GM23248 (cell line): ENCODE data around the gene ELMO1. TPM values are rescaled to one million over a fixed set of nuclear protein-coding genes. Genes with fewer than 3 reads are reported as not detected.

Experiments
- DNase-seq: peaks from one replicate; pipeline ENCODE4 v3.0.0-alpha.2; 2015
- H2AFZ ChIP-seq: fragments of 200-600 bp; sonication (generic); 2 replicates; pipeline ENCODE4 v1.6.1; 2016; ENCODE audit warnings: antibody characterized with exemption
- H3F3A ChIP-seq: fragments of 200-600 bp; sonication (generic); 2 replicates; pipeline ENCODE4 v1.6.1; 2016; ENCODE audit warnings: mild to moderate bottlenecking, antibody characterized with exemption, mixed run types; ENCODE audit not compliant: insufficient read depth
- H3K27ac ChIP-seq: fragments of 200-600 bp; sonication (generic); 2 replicates; pipeline ENCODE4 v1.5.1; 2016; ENCODE audit warnings: mild to moderate bottlenecking
- H3K27me3 ChIP-seq: fragments of 200-600 bp; sonication (generic); replicated peaks from 2 replicates; pipeline ENCODE4 v1.6.1; 2016; ENCODE audit warnings: mild to moderate bottlenecking; ENCODE audit not compliant: insufficient read depth
- H3K36me3 ChIP-seq: fragments of 200-600 bp; sonication (generic); 2 replicates; pipeline ENCODE4 v1.6.1; 2016; ENCODE audit warnings: low read depth, mild to moderate bottlenecking
- H3K4me1 ChIP-seq: fragments of 200-600 bp; sonication (generic); 2 replicates; pipeline ENCODE4 v1.6.1; 2016; ENCODE audit warnings: mild to moderate bottlenecking; ENCODE audit not compliant: insufficient read depth
- H3K4me2 ChIP-seq: fragments of 200-600 bp; sonication (generic); one replicate; pipeline ENCODE4 v1.6.1; 2016; ENCODE audit warnings: mild to moderate bottlenecking; ENCODE audit not compliant: unreplicated experiment
- H3K4me3 ChIP-seq: fragments of 200-600 bp; sonication (generic); 2 replicates; pipeline ENCODE4 v1.5.1; 2016; ENCODE audit warnings: mild to moderate bottlenecking
- H3K79me2 ChIP-seq: fragments of 200-600 bp; sonication (generic); 2 replicates; pipeline ENCODE4 v1.6.1; 2016; ENCODE audit warnings: mild to moderate bottlenecking; ENCODE audit not compliant: insufficient read depth
- H3K9ac ChIP-seq: fragments of 200-600 bp; sonication (generic); 2 replicates; pipeline ENCODE4 v1.6.1; 2016; ENCODE audit warnings: mild to moderate bottlenecking
- H3K9me2 ChIP-seq: fragments of 200-600 bp; sonication (generic); 2 replicates; pipeline ENCODE4 v1.6.1; 2016; ENCODE audit warnings: mixed run types, mild to moderate bottlenecking, moderate library complexity; ENCODE audit not compliant: insufficient read depth
- H3K9me3 ChIP-seq: fragments of 200-600 bp; sonication (generic); one replicate; pipeline ENCODE4 v1.6.1; 2017; ENCODE audit warnings: low read depth
- H4K20me1 ChIP-seq: fragments of 200-600 bp; sonication (generic); 2 replicates; pipeline ENCODE4 v1.6.0; 2016; ENCODE audit not compliant: insufficient read depth
- EZH2 ChIP-seq: fragments of 200-600 bp; sonication (generic); IDR thresholded peaks from 2 replicates; pipeline ENCODE4 v1.6.1; 2018; ENCODE audit warnings: antibody characterized with exemption, mild to moderate bottlenecking; ENCODE audit not compliant: insufficient read depth, poor library complexity, severe bottlenecking
- EZH2phosphoT487 ChIP-seq: fragments of 200-600 bp; sonication (generic); IDR thresholded peaks from 2 replicates; pipeline ENCODE4 v1.6.1; 2018; ENCODE audit warnings: antibody characterized with exemption, moderate library complexity, mild to moderate bottlenecking, low read depth; ENCODE audit not compliant: insufficient read depth
- WGBS, 2 experiments: methylation state at CpG; one replicate each; pipeline ENCODE4 v1.1.6; 2015 to 2017; ENCODE audit warnings: low lambda C conversion rate in 2 of 2, low coverage in 1 of 2; ENCODE audit errors: missing lambda C conversion rate in 2 of 2; 5-methylcytosine and 5-hydroxymethylcytosine counted together
- in situ Hi-C: fragments of 300-500 bp; cut with MboI; formaldehyde crosslinking; loops from 2 replicates; pipeline ENCODE4 v1.15.0; 2020
- polyA plus RNA-seq: library from polyadenylated mRNA; unstranded; fragments of >200 nt; fragmentation: Nextera tagmentation; extraction: Ambion mirVana; gene quantifications from 2 replicates; pipeline ENCODE4 v1.2.1, GENCODE V29; 2016
- total RNA-seq: library from RNA; depleted of rRNA; stranded (reverse); fragments of >200 nt; shearing (Covaris generic); gene quantifications from 2 replicates; pipeline ENCODE4 v1.2.3, GENCODE V29; 2014

ELMO1 gene
- total and polyA plus RNA-seq, 2 experiments from 2014 or later: not detected

DNA sequence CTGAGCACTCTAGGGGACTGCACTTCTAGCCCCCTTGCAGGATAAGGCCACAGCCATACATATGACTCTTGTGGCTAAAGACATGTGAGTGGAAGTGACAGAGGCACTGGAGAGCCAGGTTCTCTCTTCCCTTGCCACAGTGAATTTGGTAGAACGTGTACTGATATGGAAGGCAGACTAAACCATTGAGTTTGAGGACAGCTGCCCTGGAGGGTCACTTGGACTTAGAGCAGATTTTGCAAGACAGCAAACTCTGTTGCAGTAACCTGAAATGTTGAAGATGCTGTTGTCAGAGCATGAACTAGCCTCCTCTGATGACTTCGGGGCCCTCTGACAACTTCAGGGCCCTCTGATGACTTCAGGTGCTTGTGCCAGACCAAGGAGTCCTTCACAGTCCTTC lies 85.9 kb downstream of the ELMO1 start:
- Histone ChIP-seq H3K9me3 (no peaks in the 10 kb centered on the region), H3K9me2 (no peaks in the 10 kb centered on the region), H3K9ac (no peak overlapping the region), H3K27me3 (no peaks in the 10 kb centered on the region), H4K20me1 (no peaks in the 10 kb centered on the region), H3F3A (no peaks in the 10 kb centered on the region), H3K4me1 (no peaks in the 10 kb centered on the region), H3K79me2 (no peaks in the 10 kb centered on the region), H3K36me3 (no peaks in the 10 kb centered on the region), H2AFZ (no peak overlapping the region), H3K27ac (no peak overlapping the region), H3K4me3 (no peak overlapping the region), H3K4me2 (no peak overlapping the region)
- DNase-seq: no peak
- no peak for TF ChIP-seq EZH2phosphoT487
- TF ChIP-seq EZH2: no peak
- in situ Hi-C loops: no loop called here
- 21 to 28% methylated on average over 2 of the region's 2 CpGs for WGBS, 2 experiments

DNA sequence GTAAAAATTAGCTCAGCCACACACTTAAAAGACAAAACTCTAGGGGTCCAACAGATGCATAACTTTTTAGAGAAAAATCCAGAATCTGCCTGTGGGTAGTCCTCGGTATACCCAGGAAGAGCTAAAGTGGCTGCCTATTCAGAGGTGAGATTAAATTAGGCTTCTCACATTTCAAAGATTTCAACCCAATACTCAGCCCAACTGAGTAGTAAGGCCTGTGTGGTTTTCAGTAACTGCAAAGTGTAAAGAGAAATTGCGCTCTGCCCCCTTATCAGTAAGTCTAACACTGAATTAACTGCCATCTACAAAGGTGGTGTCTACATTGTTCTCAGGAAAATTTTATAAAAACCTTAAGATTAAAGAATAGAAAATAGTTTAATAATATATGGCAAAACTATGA lies 88.2 kb downstream of the ELMO1 start:
- no peaks in the 10 kb centered on the region for H3K4me1 ChIP-seq
- no peaks in the 10 kb centered on the region for H4K20me1 ChIP-seq
- H3K27me3 ChIP-seq: no peaks in the 10 kb centered on the region
- H3K4me2 ChIP-seq: no peak overlapping the region
- TF ChIP-seq EZH2 (no peak), EZH2phosphoT487 (no peak)
- no peak for DNase-seq
- no peak overlapping the region for H2AFZ ChIP-seq
- no peaks in the 10 kb centered on the region for H3K9me2 ChIP-seq
- no peak overlapping the region for H3K27ac ChIP-seq
- 57 to 78% methylated on average over 2 of the region's 2 CpGs for WGBS, 2 experiments
- no peaks in the 10 kb centered on the region for H3K9me3 ChIP-seq
- H3K4me3 ChIP-seq: no peak overlapping the region
- H3K9ac ChIP-seq: no peak overlapping the region
- H3F3A ChIP-seq: no peaks in the 10 kb centered on the region
- in situ Hi-C loops: no loop called here
- H3K79me2 ChIP-seq: no peaks in the 10 kb centered on the region
- no peaks in the 10 kb centered on the region for H3K36me3 ChIP-seq

DNA sequence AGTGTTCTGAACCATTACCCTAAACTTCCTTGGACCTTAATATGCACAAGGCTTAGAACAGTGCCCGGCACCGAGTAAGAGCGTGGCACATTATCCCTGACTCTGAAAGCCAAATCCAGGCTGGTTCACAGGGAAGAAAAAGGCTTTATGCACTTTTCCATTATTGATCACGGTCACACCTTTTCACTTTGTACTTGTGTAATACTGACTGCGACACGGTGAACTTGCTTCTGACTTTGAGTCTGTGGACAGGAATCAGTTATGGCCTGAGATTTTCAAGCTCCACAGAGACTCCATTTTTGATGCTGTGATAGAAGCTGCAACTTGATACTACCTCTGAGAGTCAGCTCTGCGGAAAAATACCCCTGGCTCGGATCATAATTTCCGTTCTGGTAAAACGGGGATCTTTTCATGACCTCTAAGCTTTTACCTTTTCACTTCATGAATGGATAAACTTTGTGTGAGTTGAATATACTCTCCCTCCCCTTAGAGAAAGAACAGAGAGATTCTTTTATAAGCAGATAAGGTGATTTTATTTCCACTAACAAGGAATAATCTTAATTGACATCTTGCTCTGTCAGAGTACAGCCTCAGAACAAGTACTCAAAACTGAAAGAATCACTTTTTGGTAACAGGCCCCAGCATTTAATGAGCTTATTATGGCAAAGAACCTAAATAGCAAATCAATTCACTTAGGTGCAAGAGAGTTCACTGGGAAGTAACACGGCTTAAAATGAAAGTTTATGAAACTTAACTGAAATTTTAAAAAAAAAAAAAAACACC lies 88.8 kb downstream of the ELMO1 start:
- H3K79me2 ChIP-seq: no peaks in the 10 kb centered on the region
- no peaks in the 10 kb centered on the region for H4K20me1 ChIP-seq
- no peaks in the 10 kb centered on the region for H3K9me3 ChIP-seq
- no peak overlapping the region for H3K9ac ChIP-seq
- no peak for DNase-seq
- H3F3A ChIP-seq: no peaks in the 10 kb centered on the region
- WGBS, 2 experiments: 58 to 63% methylated on average over 11 of the region's 11 CpGs
- no peaks in the 10 kb centered on the region for H3K9me2 ChIP-seq
- in situ Hi-C loops: no loop called here
- TF ChIP-seq EZH2phosphoT487 (no peak), EZH2 (no peak)
- H3K4me1 ChIP-seq: no peaks in the 10 kb centered on the region
- H2AFZ ChIP-seq: no peak overlapping the region
- H3K27me3 ChIP-seq: no peaks in the 10 kb centered on the region
- H3K4me3 ChIP-seq: no peak overlapping the region
- no peak overlapping the region for H3K27ac ChIP-seq
- no peaks in the 10 kb centered on the region for H3K36me3 ChIP-seq
- H3K4me2 ChIP-seq: no peak overlapping the region

DNA sequence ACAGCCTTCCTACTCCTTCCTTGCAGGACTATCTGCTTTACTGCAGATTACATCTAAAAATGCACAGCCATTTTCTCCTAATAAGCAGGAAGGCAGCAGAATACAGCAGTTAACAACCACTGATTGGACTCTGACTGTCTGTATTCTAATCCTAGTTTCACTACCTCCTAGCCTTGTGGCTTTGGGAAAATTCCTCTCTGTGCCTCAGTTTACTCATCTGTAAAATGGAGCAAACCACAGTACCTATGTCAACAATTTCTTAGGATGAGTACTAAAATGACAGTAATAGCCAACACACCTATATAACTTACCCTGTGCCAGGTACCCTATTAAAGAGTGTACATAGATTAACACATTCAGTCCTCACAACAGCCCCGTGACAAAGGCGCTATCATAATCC lies 89.5 kb downstream of the ELMO1 start:
- Histone ChIP-seq H3K4me2 (no peak overlapping the region), H3K27me3 (no peaks in the 10 kb centered on the region), H3K36me3 (no peaks in the 10 kb centered on the region), H3K4me3 (no peak overlapping the region), H3K4me1 (no peaks in the 10 kb centered on the region), H3K9me2 (no peaks in the 10 kb centered on the region), H3K9me3 (no peaks in the 10 kb centered on the region), H4K20me1 (no peaks in the 10 kb centered on the region), H3F3A (no peaks in the 10 kb centered on the region), H2AFZ (no peak overlapping the region), H3K79me2 (no peaks in the 10 kb centered on the region), H3K27ac (no peak overlapping the region), H3K9ac (no peak overlapping the region)
- DNase-seq: no peak
- 52 to 63% methylated on average over 2 of the region's 2 CpGs for WGBS, 2 experiments
- no peak for TF ChIP-seq EZH2
- TF ChIP-seq EZH2phosphoT487: no peak
- in situ Hi-C loops: no loop called here

DNA sequence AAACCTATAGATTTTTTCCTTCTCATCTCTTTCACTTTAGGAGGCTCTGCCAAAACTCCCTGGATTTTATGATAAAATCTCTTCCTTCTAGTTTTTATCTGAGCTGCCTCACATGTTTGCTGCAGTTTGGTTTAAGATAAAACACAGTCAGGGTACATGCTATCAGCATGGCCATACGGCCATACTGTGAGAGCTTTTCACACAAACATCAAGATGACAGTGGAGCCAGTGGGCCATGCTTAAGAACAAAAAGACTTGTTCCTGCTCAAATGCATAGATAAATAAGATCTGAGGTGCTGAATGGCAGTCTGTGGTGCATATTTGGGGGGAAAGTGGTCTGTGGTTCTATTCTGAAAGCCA lies 91.0 kb downstream of the ELMO1 start:
- Histone ChIP-seq H3F3A (no peaks in the 10 kb centered on the region), H2AFZ (no peak overlapping the region), H3K4me3 (no peak overlapping the region), H3K4me1 (no peaks in the 10 kb centered on the region), H3K9me3 (no peaks in the 10 kb centered on the region), H3K9me2 (no peaks in the 10 kb centered on the region), H3K4me2 (no peak overlapping the region), H3K9ac (no peak overlapping the region), H3K27ac (no peak overlapping the region), H4K20me1 (no peaks in the 10 kb centered on the region), H3K36me3 (no peaks in the 10 kb centered on the region), H3K27me3 (no peaks in the 10 kb centered on the region), H3K79me2 (no peaks in the 10 kb centered on the region)
- no peak for TF ChIP-seq EZH2
- TF ChIP-seq EZH2phosphoT487: no peak
- in situ Hi-C loops: no loop called here
- DNase-seq: no peak
- 22 to 23% methylated on average over 1 of the region's 1 CpG for WGBS, 2 experiments
